OCI-LY7 (cell line): Measurements from ENCODE around the gene PAFAH2. TPM values are rescaled to one million over a fixed set of nuclear protein-coding genes. Genes with fewer than 3 reads are reported as not detected.

Experiments used
- BruUV-seq: library from RNA; stranded (reverse); fragments of 400-500 nt; replicated peaks from 2 replicates; lab custom pipeline; 2021; lab: Mats Ljungman, UMichigan
- CTCF ChIA-PET: fragments of 300-600 bp; sonication (Branson Sonifier 250); formaldehyde crosslinking; loops from one replicate; lab custom pipeline; 2022; ENCODE audit warnings: antibody characterized with exemption; ENCODE audit not compliant: unreplicated experiment; lab: Charles Lee
- POLR2A ChIA-PET: fragments of 300-600 bp; sonication (Branson Sonifier 250); formaldehyde crosslinking; loops from one replicate; lab custom pipeline; 2022; ENCODE audit warnings: antibody characterized with exemption; lab: Charles Lee
- DNase-seq: peaks from one replicate; pipeline ENCODE4 v3.0.0-alpha.2; 2015; ENCODE audit warnings: low spot score
- H2AFZ ChIP-seq: fragments of 200-600 bp; sonication (generic), shearing (Covaris generic); 2 replicates; pipeline ENCODE4 v1.6.1; 2014; ENCODE audit warnings: mild to moderate bottlenecking, antibody characterized with exemption, low read length, moderate library complexity
- H3K27ac ChIP-seq: fragments of 200-600 bp; sonication (generic); 2 replicates; pipeline ENCODE4 v1.5.1; 2014; ENCODE audit warnings: mixed run types, low read depth, mild to moderate bottlenecking, moderate library complexity, low read length, inconsistent platforms; ENCODE audit not compliant: poor library complexity, severe bottlenecking
- H3K36me3 ChIP-seq: fragments of 200-600 bp; sonication (generic); 2 replicates; pipeline ENCODE4 v1.6.1; 2014; ENCODE audit warnings: mild to moderate bottlenecking, antibody characterized with exemption, low read length, moderate library complexity, mixed read lengths; ENCODE audit not compliant: insufficient read depth
- H3K4me1 ChIP-seq: fragments of 200-600 bp; sonication (generic); 2 replicates; pipeline ENCODE4 v1.5.1; 2014; ENCODE audit warnings: mild to moderate bottlenecking, low read length; ENCODE audit not compliant: insufficient read depth, poor library complexity, severe bottlenecking
- H3K4me2 ChIP-seq: fragments of 200-600 bp; sonication (generic); 2 replicates; pipeline ENCODE4 v1.6.1; 2014; ENCODE audit warnings: mild to moderate bottlenecking, low read length
- H3K4me3 ChIP-seq: fragments of 200-600 bp; sonication (generic); 2 replicates; pipeline ENCODE4 v1.5.1; 2014; ENCODE audit warnings: mild to moderate bottlenecking, low read depth, low read length; ENCODE audit not compliant: poor library complexity, severe bottlenecking
- H3K79me2 ChIP-seq: fragments of 200-600 bp; sonication (generic); 2 replicates; pipeline ENCODE4 v1.6.1; 2016; ENCODE audit warnings: low read depth, mild to moderate bottlenecking, low read length, moderate library complexity, mixed read lengths; ENCODE audit not compliant: insufficient read depth
- H3K9me2 ChIP-seq: fragments of 200-600 bp; sonication (generic); 2 replicates; pipeline ENCODE4 v1.6.1; 2016; ENCODE audit warnings: mild to moderate bottlenecking, low read length, mixed read lengths; ENCODE audit not compliant: insufficient read depth
- H3K9me3 ChIP-seq: fragments of 200-600 bp; sonication (generic); 2 replicates; pipeline ENCODE4 v1.6.1; 2014; ENCODE audit warnings: mild to moderate bottlenecking, mixed run types, low read length, mixed read lengths
- H4K20me1 ChIP-seq: fragments of 200-600 bp; sonication (generic); 2 replicates; pipeline ENCODE4 v1.6.1; 2014; ENCODE audit warnings: mild to moderate bottlenecking, antibody characterized with exemption, low read length, moderate library complexity, mixed read lengths; ENCODE audit not compliant: insufficient read depth
- EZH2phosphoT487 ChIP-seq: fragments of 200-600 bp; sonication (generic); IDR thresholded peaks from 2 replicates; pipeline ENCODE4 v1.6.1; 2018; ENCODE audit warnings: low read depth, borderline replicate concordance, mild to moderate bottlenecking, mixed run types, antibody characterized with exemption, low read length, moderate library complexity, mixed read lengths
- intact Hi-C: fragments of 100-400 bp; cut with micrococcal nuclease; formaldehyde crosslinking; loops from one replicate; pipeline ENCODE4 v1.10.0; 2022; ENCODE audit not compliant: unreplicated experiment
- total RNA-seq, 2 experiments: library from RNA; depleted of rRNA in 1 of 2; stranded (reverse); fragments of >200 nt in 1 of 2; shearing (Covaris generic) in 1 of 2; gene quantifications; 2 replicates each; pipeline ENCODE4 v1.2.3, GENCODE V29; 2014 to 2022
- TF ChIP-seq, protein P1 (sequence below): fragments of 200-600 bp; sonication (generic); conservative IDR thresholded peaks from 2 replicates; pipeline ENCODE4 v1.5.1; 2014; ENCODE audit warnings: mild to moderate bottlenecking, antibody characterized with exemption, low read length, moderate library complexity, mixed read lengths

The PAFAH2 gene
- total RNA-seq, 2 experiments from 2014 or later, result 2.9 to 7.3 TPM

DNA sequence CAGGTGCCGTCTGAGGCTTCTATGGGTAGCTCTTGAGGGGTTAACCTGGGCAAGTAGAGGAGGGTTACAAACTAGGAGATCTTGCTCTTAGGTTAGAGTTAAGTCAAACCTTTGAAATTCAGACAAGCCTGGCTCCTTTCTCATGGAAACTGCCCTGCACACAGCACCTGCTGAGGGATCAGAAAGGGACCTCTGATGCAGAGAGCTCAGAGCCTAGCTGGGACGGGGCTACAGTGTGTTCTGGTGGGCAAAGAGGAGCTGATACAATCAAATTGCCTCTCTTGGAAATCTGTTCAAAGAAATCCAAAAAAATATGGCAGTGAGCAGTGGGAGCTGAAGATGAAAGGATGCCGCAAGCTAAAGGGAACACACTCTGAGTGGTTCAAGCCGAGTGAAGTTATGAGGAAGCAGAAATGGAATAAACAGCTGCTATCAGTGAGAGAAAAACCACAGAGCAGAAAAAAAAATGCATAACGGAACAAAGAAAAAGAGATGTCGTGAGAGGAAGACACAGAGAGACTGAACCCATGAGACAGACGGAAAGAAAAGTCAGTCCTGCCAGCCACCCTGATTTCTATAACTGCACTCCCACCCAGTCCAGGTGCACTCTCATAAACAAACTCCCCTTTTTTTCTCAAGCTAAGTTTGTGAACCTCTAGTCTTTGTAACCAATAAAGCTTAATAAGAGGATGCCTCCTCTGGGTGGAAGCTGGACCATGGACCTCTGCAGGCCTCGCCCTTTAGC is 26.6 kb downstream of the PAFAH2 start:
- no TSS peak for BruUV-seq
- H3K9me3 ChIP-seq, result no peaks in the 10 kb centered on the region
- H3K4me3 ChIP-seq, result peak overlapping the region; percentile 3
- DNase-seq, result peak; percentile 69
- no peaks in the 10 kb centered on the region for H3K9me2 ChIP-seq
- ChIA-PET CTCF (interaction anchor here (0.6 kb wide), 1 partner anchor 60 kb away, joined by 3 read pairs; no protein-coding TSS in a partner anchor), POLR2A (interaction anchor here (0.6 to 2.3 kb wide), 9 partner anchors 9 to 1071 kb away, joined by 3 to 11 read pairs (median 3); partner anchors contain the start of gene PAFAH2)
- peaks cover 28% of the 10 kb centered on the region for H3K36me3 ChIP-seq
- peak overlapping the region; percentile 54 for H3K4me2 ChIP-seq
- H2AFZ ChIP-seq, result peak overlapping the region; percentile 77
- no peaks in the 10 kb centered on the region for H4K20me1 ChIP-seq
- intact Hi-C loops, result no loop called here
- no peak for TF ChIP-seq EZH2phosphoT487
- TF ChIP-seq, protein P1, sequence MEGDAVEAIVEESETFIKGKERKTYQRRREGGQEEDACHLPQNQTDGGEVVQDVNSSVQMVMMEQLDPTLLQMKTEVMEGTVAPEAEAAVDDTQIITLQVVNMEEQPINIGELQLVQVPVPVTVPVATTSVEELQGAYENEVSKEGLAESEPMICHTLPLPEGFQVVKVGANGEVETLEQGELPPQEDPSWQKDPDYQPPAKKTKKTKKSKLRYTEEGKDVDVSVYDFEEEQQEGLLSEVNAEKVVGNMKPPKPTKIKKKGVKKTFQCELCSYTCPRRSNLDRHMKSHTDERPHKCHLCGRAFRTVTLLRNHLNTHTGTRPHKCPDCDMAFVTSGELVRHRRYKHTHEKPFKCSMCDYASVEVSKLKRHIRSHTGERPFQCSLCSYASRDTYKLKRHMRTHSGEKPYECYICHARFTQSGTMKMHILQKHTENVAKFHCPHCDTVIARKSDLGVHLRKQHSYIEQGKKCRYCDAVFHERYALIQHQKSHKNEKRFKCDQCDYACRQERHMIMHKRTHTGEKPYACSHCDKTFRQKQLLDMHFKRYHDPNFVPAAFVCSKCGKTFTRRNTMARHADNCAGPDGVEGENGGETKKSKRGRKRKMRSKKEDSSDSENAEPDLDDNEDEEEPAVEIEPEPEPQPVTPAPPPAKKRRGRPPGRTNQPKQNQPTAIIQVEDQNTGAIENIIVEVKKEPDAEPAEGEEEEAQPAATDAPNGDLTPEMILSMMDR, result no peak
- H3K27ac ChIP-seq, result peak overlapping the region; percentile 71
- peaks cover 17% of the 10 kb centered on the region for H3K4me1 ChIP-seq
- H3K79me2 ChIP-seq, result no peaks in the 10 kb centered on the region

DNA sequence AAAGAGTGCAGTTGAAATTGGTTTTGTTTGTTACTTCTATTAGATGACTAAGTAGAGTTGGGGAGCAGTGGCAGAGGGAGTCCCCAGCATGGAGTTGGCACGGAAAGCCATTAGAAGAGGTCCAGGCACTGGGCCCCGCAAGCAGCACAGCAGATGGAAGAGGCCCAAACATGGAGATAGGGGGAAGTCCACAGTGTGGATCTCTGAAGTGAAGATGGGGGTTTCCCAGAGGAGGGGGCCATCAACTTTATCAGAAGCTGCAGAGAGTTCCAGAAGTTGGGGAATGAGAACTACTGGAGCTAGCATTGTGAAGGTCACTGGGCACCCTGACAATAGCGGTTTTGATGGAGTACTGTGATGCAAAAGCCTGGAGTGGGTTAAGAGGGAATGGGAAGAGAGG is 30.6 kb downstream of the PAFAH2 start:
- no peak for TF ChIP-seq EZH2phosphoT487
- TF ChIP-seq, protein P1, result no peak
- no TSS peak for BruUV-seq
- no peak overlapping the region for H3K4me3 ChIP-seq

DNA sequence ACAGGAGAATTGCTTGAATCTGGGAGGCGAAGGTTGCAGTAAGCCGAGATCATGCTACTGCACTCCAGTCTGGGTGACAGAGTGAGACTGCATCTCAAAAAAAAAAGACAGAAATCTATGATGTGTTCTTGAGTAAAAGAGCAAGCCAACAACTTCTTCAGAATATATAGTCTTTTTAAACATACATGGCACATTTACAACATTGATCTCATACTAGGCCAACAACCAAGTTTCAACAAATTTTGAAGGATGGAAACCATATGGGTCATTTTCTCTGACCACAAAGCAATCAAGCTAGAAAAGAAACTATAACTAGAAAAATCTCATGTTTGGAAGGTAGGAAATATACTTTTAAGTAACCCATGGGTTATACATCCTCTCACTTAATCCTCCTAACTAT is 38.3 kb downstream of the PAFAH2 start:
- no peak for TF ChIP-seq EZH2phosphoT487
- TF ChIP-seq, protein P1, result no peak
- H3K4me2 ChIP-seq, result no peak overlapping the region
- H3K4me1 ChIP-seq, result no peaks in the 10 kb centered on the region
- H3K4me3 ChIP-seq, result no peak overlapping the region
- H3K9me2 ChIP-seq, result no peaks in the 10 kb centered on the region
- POLR2A ChIA-PET, result interaction anchor here (0.9 kb wide), 1 partner anchor 12 kb away, joined by 6 read pairs; no protein-coding TSS in a partner anchor
- H3K27ac ChIP-seq, result no peak overlapping the region
- no TSS peak for BruUV-seq
- CTCF ChIA-PET, result no interaction called here
- DNase-seq, result no peak
- no peaks in the 10 kb centered on the region for H3K9me3 ChIP-seq
- H4K20me1 ChIP-seq, result no peaks in the 10 kb centered on the region
- H2AFZ ChIP-seq, result no peak overlapping the region
- peaks cover 40% of the 10 kb centered on the region for H3K36me3 ChIP-seq
- no peaks in the 10 kb centered on the region for H3K79me2 ChIP-seq
- intact Hi-C loops, result no loop called here

More for the DNA sequence above, 30.6 kb downstream of the PAFAH2 start:
- Histone ChIP-seq H2AFZ (no peak overlapping the region), H3K79me2 (no peaks in the 10 kb centered on the region), H4K20me1 (no peaks in the 10 kb centered on the region), H3K27ac (no peak overlapping the region), H3K9me3 (no peaks in the 10 kb centered on the region), H3K9me2 (no peaks in the 10 kb centered on the region), H3K4me1 (peaks cover 23% of the 10 kb centered on the region), H3K4me2 (no peak overlapping the region), H3K36me3 (peaks cover 19% of the 10 kb centered on the region)
- intact Hi-C loops, result no loop called here
- DNase-seq, result no peak
- ChIA-PET POLR2A (interaction anchor here (0.7 to 0.8 kb wide), 2 partner anchors 30 to 92 kb away, joined by 3 to 6 read pairs; partner anchors contain the start of gene PAQR7), CTCF (no interaction called here)
